Keratinocyte (primary cell): ENCODE data around the gene IFITM10. TPM values are rescaled to one million over a fixed set of nuclear protein-coding genes. Genes with fewer than 3 reads are reported as not detected.

Experiments used
- DNase-seq: peaks from one replicate; pipeline ENCODE4 v3.0.0-alpha.2; 2011; ENCODE audit warnings: low read depth, missing footprints, low spot score
- FAIRE-seq: peaks from 2 replicates; lab custom pipeline; 2011; peaks lifted over from hg19 to GRCh38; lab: Jason Lieb, UNC
- H2AFZ ChIP-seq: 2 replicates; pipeline ENCODE4 v1.6.0; 2012; ENCODE audit warnings: low read length, control low read depth, inconsistent platforms; ENCODE audit not compliant: control insufficient read depth
- H3K27ac ChIP-seq: 2 replicates; pipeline ENCODE4 v1.5.1; 2011; ENCODE audit warnings: low read length; ENCODE audit not compliant: control insufficient read depth, insufficient read depth
- H3K27me3 ChIP-seq: 3 replicates; pipeline ENCODE4 v1.6.0; 2011; ENCODE audit warnings: low read length; ENCODE audit not compliant: control insufficient read depth, insufficient read depth; ENCODE audit errors: extremely low read depth
- H3K36me3 ChIP-seq, 2 experiments: 2 replicates in 1 of 2; 3 replicates in 1 of 2; pipeline ENCODE4 v1.5.1; 2011; ENCODE audit warnings: low read length in 2 of 2, mild to moderate bottlenecking in 1 of 2; ENCODE audit not compliant: control insufficient read depth in 2 of 2, insufficient read depth in 2 of 2; ENCODE audit errors: extremely low read depth in 1 of 2
- H3K4me1 ChIP-seq: 3 replicates; pipeline ENCODE4 v1.5.1; 2011; ENCODE audit warnings: low read length; ENCODE audit not compliant: control insufficient read depth, insufficient read depth; ENCODE audit errors: extremely low read depth
- H3K4me2 ChIP-seq: 3 replicates; pipeline ENCODE4 v1.6.0; 2011; ENCODE audit warnings: low read depth, low read length; ENCODE audit not compliant: control insufficient read depth, insufficient read depth; ENCODE audit errors: extremely low read depth
- H3K4me3 ChIP-seq, 3 experiments: fragments of 200-600 bp in 1 of 3; sonication (generic) in 1 of 3; 2 replicates in 2 of 3; 3 replicates in 1 of 3; pipeline ENCODE4 v1.5.1; 2011 to 2016; ENCODE audit warnings: low read length in 3 of 3, mild to moderate bottlenecking in 3 of 3, control low read depth in 2 of 3, inconsistent platforms in 1 of 3, low read depth in 1 of 3, mixed read lengths in 1 of 3, mixed run types in 1 of 3, moderate library complexity in 1 of 3; ENCODE audit not compliant: control insufficient read depth in 2 of 3, insufficient read depth in 2 of 3; ENCODE audit errors: extremely low read depth in 1 of 3
- H3K79me2 ChIP-seq: 2 replicates; pipeline ENCODE4 v1.6.0; 2012; ENCODE audit warnings: low read length; ENCODE audit not compliant: control insufficient read depth, insufficient read depth
- H3K9ac ChIP-seq: 3 replicates; pipeline ENCODE4 v1.6.0; 2011; ENCODE audit warnings: low read length; ENCODE audit not compliant: control insufficient read depth, insufficient read depth; ENCODE audit errors: extremely low read depth
- H3K9me1 ChIP-seq: 3 replicates; pipeline ENCODE4 v1.6.0; 2011; ENCODE audit warnings: low read length; ENCODE audit not compliant: control insufficient read depth, insufficient read depth; ENCODE audit errors: extremely low read depth
- H3K9me3 ChIP-seq: 2 replicates; pipeline ENCODE4 v1.5.1; 2012; ENCODE audit warnings: low read depth, low read length; ENCODE audit not compliant: control insufficient read depth
- H4K20me1 ChIP-seq: 3 replicates; pipeline ENCODE4 v1.6.0; 2011; ENCODE audit warnings: low read length; ENCODE audit not compliant: control insufficient read depth, insufficient read depth; ENCODE audit errors: extremely low read depth
- CTCF ChIP-seq, 3 experiments: IDR thresholded peaks in 1 of 3; conservative IDR thresholded peaks in 1 of 3; optimal IDR thresholded peaks in 1 of 3; 2 replicates in 2 of 3; 3 replicates in 1 of 3; pipeline versions ENCODE3 to v1.5.1; 2011; ENCODE audit warnings: low read length in 3 of 3, mild to moderate bottlenecking in 3 of 3, moderate library complexity in 2 of 3, control low read depth in 1 of 3, inconsistent platforms in 1 of 3; ENCODE audit not compliant: insufficient read depth in 2 of 3; ENCODE audit errors: extremely low read depth in 1 of 3
- EZH2 ChIP-seq: IDR thresholded peaks from one replicate; pipeline ENCODE4 v1.6.1; 2012; ENCODE audit warnings: inconsistent platforms, mild to moderate bottlenecking, low read length, moderate library complexity
- dilution Hi-C: fragments of 300-500 bp; cut with MboI; formaldehyde crosslinking; loops from one replicate; pipeline ENCODE4 v1.7.0; 2020; ENCODE audit warnings: low sequenced_read_pairs; ENCODE audit not compliant: extremely low pct_ligation_motif_present
- polyA plus RNA-seq, 5 experiments: library from polyadenylated mRNA; depleted of rRNA in 3 of 5; stranded (reverse) in 3 of 5; stranded (forward) in 1 of 5; unstranded in 1 of 5; fragments of >200 nt; gene quantifications; 1 replicate in 1 of 5; 2 replicates in 3 of 5; 3 replicates in 1 of 5; pipeline versions ENCODE4 v1.2.1 to v1.2.3, GENCODE V29; 2011 to 2012; ENCODE audit warnings: missing spikeins in 2 of 5, low read depth in 1 of 5, low replicate concordance in 1 of 5

The IFITM10 gene
- polyA plus RNA-seq, 1 donor (not counting 4 experiments of a cell fraction or from before 2014, with no cell fraction given) = 0.14 TPM

- H3K9ac ChIP-seq = no peak overlapping the region
- H3K9me3 ChIP-seq = no peaks in the 10 kb centered on the region
- H3K79me2 ChIP-seq = no peaks in the 10 kb centered on the region
- H2AFZ ChIP-seq = no peak overlapping the region
- peaks cover 15% of the 10 kb centered on the region for H3K27me3 ChIP-seq
- no peak for DNase-seq
- no peak overlapping the region for H3K4me3 ChIP-seq
- no peaks in the 10 kb centered on the region for H4K20me1 ChIP-seq
- dilution Hi-C loops = no loop called here
- H3K9me1 ChIP-seq = no peaks in the 10 kb centered on the region
- no peak for TF ChIP-seq EZH2
- TF ChIP-seq CTCF (optimal IDR thresholded peaks at IDR 0.05 in 1 of 3, IDR thresholded peaks at IDR 0.05 in 1 of 3, conservative IDR thresholded peaks at IDR 0.05 in 1 of 3; ENCODE audit: extremely low read depth in 1 of 3, insufficient read depth in 2 of 3, low read length in 3 of 3) = no peak
- no peak overlapping the region for H3K4me2 ChIP-seq
- peaks cover 9% of the 10 kb centered on the region for H3K4me1 ChIP-seq
- no peak for FAIRE-seq
- H3K36me3 ChIP-seq = no peaks in the 10 kb centered on the region
- no peak overlapping the region for H3K27ac ChIP-seq
Measured at GRCh38 chr11:1776944-1777715, 26.7 kb upstream of the IFITM10 start.

GRCh38 chr11:1776331-1776851, 26.0 kb upstream of the IFITM10 start:
- FAIRE-seq (no peak), DNase-seq (no peak)
- Histone ChIP-seq H3K79me2 (no peaks in the 10 kb centered on the region), H3K27me3 (peaks cover 10% of the 10 kb centered on the region), H3K27ac (no peak overlapping the region), H4K20me1 (no peaks in the 10 kb centered on the region), H3K4me3 (no peak overlapping the region), H3K9me3 (no peaks in the 10 kb centered on the region), H3K4me1 (peaks cover 16% of the 10 kb centered on the region), H3K4me2 (no peak overlapping the region), H3K36me3 (no peaks in the 10 kb centered on the region), H3K9me1 (no peaks in the 10 kb centered on the region), H2AFZ (no peak overlapping the region), H3K9ac (no peak overlapping the region)
- dilution Hi-C loops = no loop called here
- TF ChIP-seq EZH2 = no peak
- no peak for TF ChIP-seq CTCF (optimal IDR thresholded peaks at IDR 0.05 in 1 of 3, IDR thresholded peaks at IDR 0.05 in 1 of 3, conservative IDR thresholded peaks at IDR 0.05 in 1 of 3; ENCODE audit: extremely low read depth in 1 of 3, insufficient read depth in 2 of 3, low read length in 3 of 3)
